Iris pigment epithelial cell (primary cell): ENCODE measurements around the gene TAF4.
A peak's percentile ranks its signal among the peaks of the same experiment; 100 is the strongest.
"Not testable (repeated sequence)": the region's sequence is repeated elsewhere in the genome, so short reads cannot be mapped to it uniquely, and the experiment has no call there.

Source experiments
- DNase-seq: peaks from one replicate; pipeline ENCODE4 v3.0.0-alpha.2; 2011; ENCODE audit warnings: low read depth

Gene TAF4

DNA sequence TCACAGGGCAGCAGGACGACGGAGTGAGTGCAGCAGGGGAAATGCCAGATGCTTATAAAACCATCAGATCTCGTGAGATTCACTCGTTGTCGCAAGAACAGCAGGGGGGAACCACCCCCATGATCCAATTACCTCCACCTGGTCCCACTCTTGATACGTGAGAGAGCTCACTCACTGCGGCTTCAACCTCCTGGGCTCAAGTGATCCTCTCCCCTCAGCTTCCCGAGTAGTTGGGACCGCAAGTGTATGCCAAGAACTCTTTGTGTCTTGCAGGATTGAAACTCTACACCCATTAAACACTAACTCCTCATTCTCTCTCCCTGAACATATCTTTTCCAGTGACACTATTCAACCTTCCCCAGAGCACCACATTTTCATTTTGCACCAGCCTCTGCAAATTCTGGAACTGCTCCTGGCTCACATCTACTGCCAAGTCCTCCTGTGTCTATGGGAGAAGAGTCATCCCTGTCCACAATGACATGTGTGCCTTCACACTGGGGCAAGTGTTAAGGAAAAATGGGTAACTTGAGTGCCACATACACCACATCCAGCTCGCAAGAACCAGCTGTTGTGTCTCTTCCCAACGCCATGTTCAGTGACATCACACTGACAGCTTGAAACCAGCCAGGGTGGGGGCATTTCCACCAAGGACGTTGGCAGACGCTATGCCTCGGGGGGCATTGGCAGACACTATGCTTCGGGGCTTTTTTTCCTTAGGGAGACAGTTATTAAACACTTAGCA is 14.7 kb upstream of the TAF4 start:
- no peak for DNase-seq

DNA sequence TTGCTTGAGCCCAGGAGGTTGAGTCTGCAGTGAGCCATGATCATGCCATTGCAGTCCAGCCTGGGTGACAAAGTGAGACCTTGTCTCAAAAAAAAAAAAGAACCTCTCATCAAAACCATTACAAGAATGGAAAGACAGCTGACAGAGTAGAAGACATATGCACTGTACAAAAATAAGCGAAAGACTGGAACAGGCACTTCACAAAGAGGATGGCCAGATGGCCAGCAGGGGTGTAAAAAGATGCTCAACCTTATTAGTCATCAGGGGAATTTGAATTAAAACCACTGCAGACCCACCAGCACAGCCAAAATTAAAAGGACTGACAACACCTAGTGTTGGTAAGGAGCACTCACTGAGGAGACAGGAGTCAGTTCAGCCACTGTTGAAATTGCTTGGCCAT is 13.5 kb upstream of the TAF4 start:
- no peak for DNase-seq

DNA sequence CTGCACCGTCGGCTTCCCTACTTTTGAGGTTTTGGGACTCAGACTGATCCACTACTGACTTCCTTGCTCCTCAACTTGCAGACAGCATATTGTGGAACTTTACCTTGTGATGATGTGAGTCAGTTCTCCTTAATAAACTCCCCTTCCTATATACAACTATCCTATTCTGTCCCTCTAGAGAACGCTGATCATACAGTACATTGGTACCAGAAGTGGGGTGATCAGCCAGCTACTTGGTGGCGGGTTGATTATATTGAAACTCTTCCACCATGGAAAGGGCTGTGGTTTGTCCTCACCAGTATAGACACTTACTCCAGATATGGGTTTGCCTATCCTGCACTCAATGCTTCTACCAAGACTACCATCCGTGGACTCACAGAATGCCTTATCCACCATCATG is 7.6 kb upstream of the TAF4 start:
- DNase-seq, result no peak

DNA sequence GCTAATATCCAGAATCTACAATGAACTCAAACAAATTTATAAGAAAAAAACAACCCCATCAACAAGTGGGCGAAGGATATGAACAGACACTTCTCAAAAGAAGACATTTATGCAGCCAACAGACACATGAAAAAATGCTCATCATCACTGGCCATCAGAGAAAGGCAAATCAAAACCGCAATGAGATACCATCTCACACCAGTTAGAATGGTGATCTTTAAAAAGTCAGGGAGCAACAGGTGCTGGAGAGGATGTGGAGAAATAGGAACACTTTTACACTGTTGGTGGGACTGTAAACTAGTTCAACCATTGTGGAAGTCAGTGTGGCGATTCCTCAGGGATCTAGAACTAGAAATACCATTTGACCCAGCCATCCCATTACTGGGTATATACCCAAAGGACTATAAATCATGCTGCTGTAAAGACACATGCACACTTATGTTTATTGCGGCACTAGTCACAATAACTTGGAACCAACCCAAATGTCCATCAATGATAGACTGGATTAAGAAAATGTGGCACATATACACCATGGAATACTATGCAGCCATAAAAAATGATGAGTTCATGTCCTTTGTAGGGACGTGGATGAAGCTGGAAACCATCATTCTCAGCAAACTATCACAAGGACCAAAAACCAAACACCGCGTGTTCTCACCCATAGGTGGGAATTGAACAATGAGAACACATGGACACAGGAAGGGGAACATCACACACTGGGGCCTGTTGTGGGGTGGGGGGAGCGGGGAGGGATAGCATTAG is 6.2 kb upstream of the TAF4 start:
- not testable (repeated sequence) for DNase-seq

DNA sequence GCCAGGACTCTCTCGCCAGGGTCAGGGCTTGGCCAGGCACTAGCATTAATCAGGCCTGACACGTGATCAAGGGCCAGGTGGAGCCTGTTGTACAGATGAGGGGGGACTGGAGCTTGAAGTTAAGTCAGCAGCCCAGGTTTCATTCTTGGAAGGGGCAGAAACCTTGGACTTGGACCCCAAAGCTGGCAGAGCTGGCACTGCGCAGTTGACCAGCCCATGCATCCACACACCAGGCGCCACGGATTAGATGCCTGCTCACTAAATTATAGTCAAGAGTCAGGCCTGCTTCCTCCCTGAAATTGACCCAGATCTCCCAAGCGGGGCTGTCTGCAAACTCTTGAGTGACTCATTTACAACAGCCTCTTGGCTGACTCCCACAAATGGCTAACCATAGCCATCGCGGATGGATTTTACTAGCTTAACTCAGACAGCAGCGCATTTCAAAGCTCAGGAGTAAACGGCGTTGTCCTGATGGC is 4.1 kb upstream of the TAF4 start:
- DNase-seq, result peak; percentile 85

DNA sequence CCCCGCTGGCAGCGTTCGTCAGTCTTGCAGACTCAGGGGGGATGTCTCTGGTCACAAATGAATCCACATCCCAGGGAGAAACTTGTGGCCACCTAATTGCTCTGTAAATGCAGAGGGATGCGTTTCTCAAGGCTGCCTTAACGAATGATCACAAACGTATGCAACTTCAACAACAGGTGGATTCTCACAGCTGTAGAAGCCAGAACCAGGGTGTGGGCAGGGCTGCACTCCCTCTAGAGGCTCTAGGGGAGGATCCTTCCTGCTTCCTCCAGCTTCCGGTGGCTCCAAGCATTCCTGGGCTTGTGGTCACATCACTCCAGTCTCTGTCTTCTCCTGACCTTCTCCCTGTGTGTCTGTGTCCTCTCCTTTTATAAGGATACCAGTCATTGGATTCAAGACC is 3.3 kb upstream of the TAF4 start:
- DNase-seq, result no peak

DNA sequence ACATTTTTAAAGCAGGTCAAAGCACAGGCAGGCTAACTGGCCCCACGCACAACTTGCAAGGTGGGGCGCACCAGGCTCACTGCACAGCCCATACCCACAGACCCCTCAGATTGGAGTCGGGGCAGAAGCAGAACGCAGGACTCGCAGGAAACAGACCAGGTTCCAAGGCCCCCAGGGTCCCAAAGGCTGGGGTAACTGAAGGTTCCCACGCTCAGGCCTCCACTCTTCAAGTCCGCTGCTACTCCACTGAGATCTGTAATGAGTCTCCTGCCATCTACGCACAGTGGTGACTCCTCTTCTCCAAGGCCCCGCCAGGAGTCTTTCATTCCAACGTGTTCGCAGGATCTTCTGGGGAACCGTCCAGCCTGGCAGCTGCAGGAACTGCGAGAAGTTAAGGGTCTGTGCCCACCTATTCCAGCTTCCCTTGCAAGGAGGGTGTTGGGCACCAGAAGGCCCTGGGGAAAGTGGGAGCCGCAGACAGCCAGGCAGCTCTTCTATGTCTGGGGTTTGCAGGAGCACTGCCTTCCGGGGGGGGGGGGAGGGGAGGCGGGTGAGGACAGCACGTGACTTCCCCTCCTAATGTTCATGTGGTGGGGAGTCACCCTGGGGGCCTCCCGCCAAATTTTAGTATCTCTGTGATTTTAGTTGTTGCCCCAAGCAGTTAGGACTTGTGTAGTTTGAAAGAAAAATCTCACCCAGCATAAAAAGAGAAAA is 2.0 kb upstream of the TAF4 start:
- no peak for DNase-seq

- no peak for DNase-seq
Observed at GRCh38 chr20:62066983-62067433, 1.3 kb upstream of the TAF4 start.

- no peak for DNase-seq
Observed at GRCh38 chr20:62066339-62066982, 780 bp upstream of the TAF4 start.

GRCh38 chr20:62064770-62065673 is 659 bp downstream of the TAF4 start:
- no peak for DNase-seq

- peak; percentile 9 for DNase-seq
Observed at GRCh38 chr20:62063981-62064769, 1.5 kb downstream of the TAF4 start.

- peak; percentile 43 for DNase-seq
Observed at GRCh38 chr20:62063315-62063980, 2.2 kb downstream of the TAF4 start.

DNA sequence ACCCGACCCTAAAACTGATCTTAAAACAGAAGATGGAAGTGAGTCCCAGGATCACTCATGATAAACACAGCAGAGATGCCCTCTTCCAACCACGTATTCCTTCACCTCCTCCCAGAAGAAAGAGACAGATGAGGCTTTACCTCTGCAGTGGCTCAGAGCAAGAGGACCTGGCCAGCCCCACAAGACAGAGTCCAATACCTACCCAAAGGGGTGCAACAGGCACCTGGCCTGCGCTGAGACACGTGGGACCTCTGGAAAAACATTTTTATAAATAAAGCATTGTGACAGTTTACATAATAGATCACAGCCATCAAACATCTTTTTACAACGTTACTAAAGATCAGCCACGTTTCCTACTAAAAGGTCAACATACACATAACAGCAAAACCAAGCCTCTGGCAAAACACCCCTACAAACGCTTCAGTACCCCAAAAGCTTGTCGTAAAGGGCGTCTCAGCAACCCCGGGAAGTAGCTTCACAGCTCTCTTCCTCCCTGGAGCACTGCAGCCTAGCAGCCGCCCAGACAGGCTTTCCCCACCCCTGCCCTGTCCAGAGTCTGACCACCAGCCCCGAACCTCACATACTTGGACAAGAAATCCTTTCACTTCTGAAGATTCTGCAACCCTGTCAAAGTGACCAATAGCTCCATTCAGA is 2.9 kb downstream of the TAF4 start:
- DNase-seq, result no peak

DNA sequence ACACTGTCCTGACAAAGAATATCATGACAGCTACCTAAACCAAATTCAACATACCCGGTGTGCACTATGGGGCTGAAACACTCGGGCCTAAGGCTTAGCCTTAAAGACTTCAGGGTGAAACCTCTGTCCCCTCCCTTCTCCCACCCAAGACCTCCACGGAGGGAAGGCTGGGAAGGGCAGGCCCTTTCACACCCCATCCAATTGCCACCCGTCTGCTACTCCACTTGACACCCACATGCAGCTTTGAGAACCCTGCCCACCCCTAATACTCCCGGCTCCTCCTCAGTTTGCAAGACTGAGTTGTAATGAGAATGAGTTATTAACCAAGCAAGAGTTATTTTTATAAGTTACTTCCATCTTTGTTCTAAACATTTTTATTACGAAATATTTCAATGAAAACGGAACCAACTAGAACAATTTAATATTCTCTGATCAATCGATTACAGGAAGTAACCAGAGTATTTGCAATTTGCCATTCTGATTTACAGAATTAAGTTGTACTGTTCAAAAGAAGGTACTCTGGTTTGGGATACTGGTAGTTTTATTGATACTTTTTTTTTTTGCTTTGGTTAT is 3.7 kb downstream of the TAF4 start:
- DNase-seq, result no peak

DNA sequence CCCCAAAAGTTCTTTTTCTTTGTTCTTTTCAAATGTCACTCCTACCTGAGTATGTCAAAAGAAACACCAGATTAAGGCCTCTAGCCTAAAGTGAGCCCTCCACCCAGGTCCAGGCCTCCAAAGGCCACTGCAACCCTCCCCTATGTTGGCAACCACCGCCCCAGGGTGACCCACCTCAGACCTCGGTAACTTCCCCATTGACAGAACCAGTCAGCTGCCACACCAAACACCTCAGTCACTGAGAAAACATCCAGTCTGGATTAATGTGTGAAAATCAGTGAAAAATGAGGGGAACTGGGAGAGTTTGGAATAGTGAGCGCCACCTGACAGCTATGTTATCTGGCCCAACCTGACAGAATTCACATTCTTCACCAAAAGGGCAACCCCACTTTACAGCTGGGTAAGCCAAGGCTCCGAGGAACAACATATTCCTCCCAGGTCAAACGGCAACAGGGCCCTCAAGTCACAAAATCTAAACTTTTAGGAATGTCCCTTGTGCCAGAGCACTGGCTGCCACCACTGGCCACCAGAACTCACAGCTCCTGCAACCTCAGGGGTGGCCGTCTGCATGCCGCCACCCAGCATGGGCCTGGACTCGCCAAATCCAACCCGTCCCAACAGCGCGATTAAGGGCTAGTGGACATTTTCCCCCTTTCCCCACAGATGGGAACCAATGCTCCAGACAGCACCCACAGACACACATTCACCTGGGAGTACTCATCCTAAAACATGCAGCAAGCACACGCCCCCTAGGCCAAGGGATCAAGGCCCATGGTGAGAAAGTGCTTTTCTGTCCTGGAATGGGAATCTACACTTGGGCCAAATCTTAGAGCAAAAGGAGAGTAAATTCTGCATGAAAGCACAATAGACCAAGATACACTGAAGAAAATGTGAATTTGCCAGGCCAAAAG is 4.8 kb downstream of the TAF4 start:
- DNase-seq, result no peak

DNA sequence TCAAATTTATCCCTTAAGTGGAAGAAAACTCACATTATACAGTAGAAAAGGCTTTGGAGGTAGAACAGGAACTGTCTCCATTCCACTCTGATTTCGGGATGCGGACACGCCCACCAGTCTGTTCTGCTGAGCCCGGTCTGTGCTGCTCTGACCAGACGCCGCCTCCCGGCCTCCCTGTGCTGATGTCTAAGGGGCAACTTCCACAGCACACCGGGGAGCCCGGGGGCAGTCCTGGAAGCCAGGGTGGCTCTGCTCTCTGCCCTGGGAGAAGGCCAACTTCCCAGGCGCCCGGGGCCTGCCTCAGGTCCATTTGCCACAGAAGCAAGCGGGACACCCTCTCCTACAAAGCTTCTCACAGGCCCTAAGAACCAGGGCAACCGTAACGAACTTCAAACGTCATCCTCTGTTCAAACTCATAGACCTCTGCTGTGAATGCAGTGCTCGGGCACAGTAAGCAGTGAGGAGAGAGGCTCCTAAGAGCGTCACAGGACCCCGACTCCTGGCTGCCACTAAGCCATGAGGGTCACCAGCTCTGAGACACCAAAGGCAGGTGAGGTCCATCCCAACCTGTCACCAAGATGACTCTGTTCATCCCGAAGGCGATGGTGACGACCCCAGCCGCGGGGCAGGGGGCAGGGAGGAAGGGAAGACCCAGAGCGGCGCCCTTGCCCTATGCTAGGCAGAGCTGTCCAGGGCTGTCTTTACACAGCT is 5.6 kb downstream of the TAF4 start:
- DNase-seq, result no peak

DNA sequence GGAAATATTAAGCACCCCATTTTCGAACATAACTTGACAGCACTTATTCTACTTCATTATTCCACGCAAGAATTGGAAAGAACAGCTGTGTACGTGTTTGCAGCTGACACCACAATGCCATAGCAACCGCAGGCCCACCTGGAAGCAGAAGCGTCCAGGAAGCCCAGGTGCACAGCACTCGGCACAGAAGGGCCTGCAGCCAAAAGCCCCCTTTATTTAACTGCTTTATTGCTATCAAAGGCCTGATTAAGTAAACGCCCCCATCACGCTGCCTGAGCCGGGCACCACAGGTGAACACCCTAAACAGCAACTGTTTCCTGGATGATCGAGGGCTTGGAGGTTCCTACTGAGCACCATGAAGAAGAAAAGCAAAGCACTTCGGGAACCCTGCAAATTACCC is 6.3 kb downstream of the TAF4 start:
- no peak for DNase-seq
